Measurements from ENCODE around the gene TIAM2.

TIAM2 gene

GRCh38 chr6:155130161-155130853 lies 135.2 kb downstream of the TIAM2 start:
- TF ChIP-seq CTCF (IDR thresholded peaks at IDR 0.05; ENCODE audit: borderline replicate concordance, extremely low read depth, low read length, poor library complexity, severe bottlenecking) (no peak), EZH2 (IDR thresholded peaks at IDR 0.05; ENCODE audit: borderline replicate concordance, low read depth, low read length, severe bottlenecking) (no peak)
- H3K4me1 ChIP-seq (ENCODE audit: insufficient read depth, low read length): no peaks in the 10 kb centered on the region
- H3K4me2 ChIP-seq (ENCODE audit: insufficient read depth, low read length): no peak overlapping the region
- H3K79me2 ChIP-seq (ENCODE audit: insufficient read depth, low read length): no peaks in the 10 kb centered on the region
- no peak overlapping the region for H2AFZ ChIP-seq (ENCODE audit: low read depth, low read length)
- no peak overlapping the region for H3K27ac ChIP-seq (ENCODE audit: low read length)
- no peaks in the 10 kb centered on the region for H3K36me3 ChIP-seq (ENCODE audit: insufficient read depth, low read length)
- no peaks in the 10 kb centered on the region for H4K20me1 ChIP-seq (ENCODE audit: insufficient read depth, low read length)
- no peak overlapping the region for H3K4me3 ChIP-seq (ENCODE audit: low read depth in 1 of 2, low read length in 2 of 2)
- H3K27me3 ChIP-seq (ENCODE audit: insufficient read depth, low read length, poor library complexity): no peaks in the 10 kb centered on the region
- ATAC-seq (ENCODE audit: insufficient read depth, low read depth): no peak
- no peaks in the 10 kb centered on the region for H3K9me3 ChIP-seq (ENCODE audit: insufficient read depth, low read length, severe bottlenecking)
- H3K9ac ChIP-seq (ENCODE audit: low read depth, low read length): no peak overlapping the region
- DNase-seq: no peak

- no peak overlapping the region for H3K4me3 ChIP-seq (ENCODE audit: low read depth in 1 of 2, low read length in 2 of 2)
- no peaks in the 10 kb centered on the region for H3K9me3 ChIP-seq (ENCODE audit: insufficient read depth, low read length, severe bottlenecking)
- no peaks in the 10 kb centered on the region for H4K20me1 ChIP-seq (ENCODE audit: insufficient read depth, low read length)
- H2AFZ ChIP-seq (ENCODE audit: low read depth, low read length): no peak overlapping the region
- ATAC-seq (ENCODE audit: insufficient read depth, low read depth) (no peak), DNase-seq (no peak)
- H3K27me3 ChIP-seq (ENCODE audit: insufficient read depth, low read length, poor library complexity): no peaks in the 10 kb centered on the region
- no peak overlapping the region for H3K4me2 ChIP-seq (ENCODE audit: insufficient read depth, low read length)
- H3K4me1 ChIP-seq (ENCODE audit: insufficient read depth, low read length): no peaks in the 10 kb centered on the region
- H3K9ac ChIP-seq (ENCODE audit: low read depth, low read length): no peak overlapping the region
- no peak overlapping the region for H3K27ac ChIP-seq (ENCODE audit: low read length)
- H3K79me2 ChIP-seq (ENCODE audit: insufficient read depth, low read length): no peaks in the 10 kb centered on the region
- TF ChIP-seq EZH2 (IDR thresholded peaks at IDR 0.05; ENCODE audit: borderline replicate concordance, low read depth, low read length, severe bottlenecking) (no peak), CTCF (IDR thresholded peaks at IDR 0.05; ENCODE audit: borderline replicate concordance, extremely low read depth, low read length, poor library complexity, severe bottlenecking) (no peak)
- no peaks in the 10 kb centered on the region for H3K36me3 ChIP-seq (ENCODE audit: insufficient read depth, low read length)
Observed at GRCh38 chr6:155132617-155133016, 137.5 kb downstream of the TIAM2 start.

- TF ChIP-seq CTCF (IDR thresholded peaks at IDR 0.05; ENCODE audit: borderline replicate concordance, extremely low read depth, low read length, poor library complexity, severe bottlenecking) (no peak), EZH2 (IDR thresholded peaks at IDR 0.05; ENCODE audit: borderline replicate concordance, low read depth, low read length, severe bottlenecking) (no peak)
- no peak for DNase-seq
- Histone ChIP-seq H3K4me1 (ENCODE audit: insufficient read depth, low read length) (peaks cover 21% of the 10 kb centered on the region), H3K36me3 (ENCODE audit: insufficient read depth, low read length) (no peaks in the 10 kb centered on the region), H2AFZ (ENCODE audit: low read depth, low read length) (no peak overlapping the region), H3K27me3 (ENCODE audit: insufficient read depth, low read length, poor library complexity) (no peaks in the 10 kb centered on the region), H3K79me2 (ENCODE audit: insufficient read depth, low read length) (no peaks in the 10 kb centered on the region), H3K4me3 (ENCODE audit: low read depth in 1 of 2, low read length in 2 of 2) (no peak overlapping the region), H3K4me2 (ENCODE audit: insufficient read depth, low read length) (no peak overlapping the region), H3K9ac (ENCODE audit: low read depth, low read length) (no peak overlapping the region), H3K9me3 (ENCODE audit: insufficient read depth, low read length, severe bottlenecking) (no peaks in the 10 kb centered on the region), H3K27ac (ENCODE audit: low read length) (no peak overlapping the region), H4K20me1 (ENCODE audit: insufficient read depth, low read length) (no peaks in the 10 kb centered on the region)
- ATAC-seq (ENCODE audit: insufficient read depth, low read depth): no peak
Observed at GRCh38 chr6:155141002-155141401, 145.9 kb downstream of the TIAM2 start.

All from DND-41 (cell line).